HepG2 (cell line): ENCODE measurements around the gene NFATC3. TPM values are rescaled to one million over a fixed set of nuclear protein-coding genes. Genes with fewer than 3 reads are reported as not detected.

ENCODE experiments used
- AGO1 ChIP-seq: fragments of 200-400 bp; formaldehyde crosslinking; IDR thresholded peaks from 2 replicates; pipeline ENCODE4 v1.6.1; 2017; ENCODE audit warnings: mild to moderate bottlenecking, low read depth, low read length, moderate library complexity; ENCODE audit not compliant: poor library complexity, severe bottlenecking
- ETV5 ChIP-seq: IDR thresholded peaks from 2 replicates; pipeline ENCODE4 v1.6.1; 2018; ENCODE audit warnings: missing biosample characterization, missing genetic modification reagents, inconsistent platforms, borderline replicate concordance
- HNRNPUL1 ChIP-seq: fragments of 200-400 bp; formaldehyde crosslinking; IDR thresholded peaks from 2 replicates; pipeline ENCODE4 v1.6.1; 2017; ENCODE audit warnings: low read depth, mild to moderate bottlenecking, low read length, moderate library complexity
- KLF16 ChIP-seq, 2 experiments: sonication (generic) in 1 of 2; formaldehyde crosslinking in 1 of 2; IDR thresholded peaks; 2 replicates each; pipeline versions ENCODE4 v1.6.1 to v1.8.0; 2016 to 2023; ENCODE audit warnings: missing genetic modification reagents in 2 of 2, missing compliant biosample characterization in 1 of 2
- KMT2B ChIP-seq: IDR thresholded peaks from 2 replicates; pipeline ENCODE4 v1.6.1; 2016; ENCODE audit warnings: missing genetic modification reagents, missing compliant biosample characterization
- MBD4 ChIP-seq: IDR thresholded peaks from 2 replicates; pipeline ENCODE4 v1.6.1; 2012; ENCODE audit warnings: low read length, inconsistent platforms, borderline replicate concordance
- MEIS2 ChIP-seq: sonication (generic); formaldehyde crosslinking; IDR thresholded peaks from 2 replicates; pipeline ENCODE4 v1.9.0; 2021; ENCODE audit warnings: mild to moderate bottlenecking, missing genetic modification reagents
- NR2F1 ChIP-seq, 2 experiments: fragments of 450-650 bp in 1 of 2; formaldehyde crosslinking in 1 of 2; IDR thresholded peaks; 2 replicates each; pipeline versions ENCODE4 v1.5.0 to v1.6.1; 2016 to 2020; ENCODE audit warnings: mild to moderate bottlenecking in 1 of 2, missing compliant biosample characterization in 1 of 2, missing genetic modification reagents in 1 of 2, moderate library complexity in 1 of 2
- TBL1XR1 ChIP-seq: fragments of 150-350 bp; IDR thresholded peaks from 2 replicates; pipeline ENCODE4 v1.6.1; 2014; ENCODE audit warnings: borderline replicate concordance, low read length; ENCODE audit not compliant: partially characterized antibody
- TGIF2 ChIP-seq: IDR thresholded peaks from 2 replicates; pipeline ENCODE4 v1.6.1; 2016; ENCODE audit warnings: control low read depth, missing compliant biosample characterization
- ZFP36 ChIP-seq: fragments of 150-350 bp; IDR thresholded peaks from 2 replicates; pipeline ENCODE4 v1.6.1; 2018; ENCODE audit warnings: borderline replicate concordance, low read length, low read depth; ENCODE audit not compliant: partially characterized antibody
- ZNF205 ChIP-seq: IDR thresholded peaks from 2 replicates; pipeline ENCODE4 v1.6.1; 2018; ENCODE audit warnings: missing biosample characterization, missing genetic modification reagents
- ZNF274 ChIP-seq: sonication (generic); formaldehyde crosslinking; IDR thresholded peaks from 2 replicates; pipeline ENCODE4 v1.5.1; 2020; ENCODE audit warnings: mild to moderate bottlenecking, missing genetic modification reagents
- ZNF430 ChIP-seq: sonication (generic); formaldehyde crosslinking; IDR thresholded peaks from 2 replicates; pipeline ENCODE4 v1.9.0; 2021; ENCODE audit warnings: mild to moderate bottlenecking, missing genetic modification reagents
- ZNF441 ChIP-seq: sonication (generic); formaldehyde crosslinking; IDR thresholded peaks from 2 replicates; pipeline ENCODE4 v1.7.0; 2021; ENCODE audit warnings: missing genetic modification reagents, borderline replicate concordance
- ZNF629 ChIP-seq: sonication (generic); formaldehyde crosslinking; conservative IDR thresholded peaks from 2 replicates; pipeline ENCODE4 v1.5.0; 2020; ENCODE audit warnings: missing genetic modification reagents
- ZNF644 ChIP-seq: IDR thresholded peaks from 2 replicates; pipeline ENCODE4 v1.6.1; 2016; ENCODE audit warnings: low read depth
- polyA plus RNA-seq, 8 experiments: library from polyadenylated mRNA; depleted of rRNA in 3 of 8; stranded (reverse) in 7 of 8; unstranded in 1 of 8; fragments of >200 nt; fragmentation: Illumina TruSeq in 4 of 8; extraction: Trizol in 4 of 8; gene quantifications; 2 replicates each; pipeline versions ENCODE4 v1.2.1 to v1.2.3, GENCODE V29; 2011 to 2016; ENCODE audit warnings: low read depth in 4 of 8, missing spikeins in 1 of 8, mixed read lengths in 1 of 8; ENCODE audit not compliant: insufficient read depth in 1 of 8
- total RNA-seq, 5 experiments: library from RNA; depleted of rRNA; stranded (reverse); fragments of >200 nt; fragmentation: Illumina TruSeq; extraction: Trizol; gene quantifications; 2 replicates each; pipeline ENCODE4 v1.2.3, GENCODE V29; 2016; ENCODE audit warnings: low read depth in 1 of 5
- TF ChIP-seq, protein P1 (sequence below): sonication (generic); formaldehyde crosslinking; IDR thresholded peaks from 2 replicates; pipeline ENCODE4 v1.5.1; 2020; ENCODE audit warnings: mild to moderate bottlenecking, missing genetic modification reagents
- TF ChIP-seq, protein P2 (sequence below): sonication (generic); formaldehyde crosslinking; IDR thresholded peaks from 2 replicates; pipeline ENCODE4 v1.8.1; 2022; ENCODE audit warnings: low read depth, mild to moderate bottlenecking, missing genetic modification reagents
- TF ChIP-seq, protein P3 (sequence below): IDR thresholded peaks from 2 replicates; pipeline ENCODE4 v1.6.1; 2018; ENCODE audit warnings: missing genetic modification reagents
- TF ChIP-seq, protein P4 (sequence below): sonication (generic); formaldehyde crosslinking; IDR thresholded peaks from 2 replicates; pipeline ENCODE4 v1.5.0; 2020; ENCODE audit warnings: mild to moderate bottlenecking, low read depth, missing genetic modification reagents, borderline replicate concordance

The NFATC3 gene
- total and polyA plus RNA-seq, 2 of the 13 experiments (the other 11 are each of a cell fraction or from before 2014, with no cell fraction given) = 52.6 to 62.7 TPM

DNA sequence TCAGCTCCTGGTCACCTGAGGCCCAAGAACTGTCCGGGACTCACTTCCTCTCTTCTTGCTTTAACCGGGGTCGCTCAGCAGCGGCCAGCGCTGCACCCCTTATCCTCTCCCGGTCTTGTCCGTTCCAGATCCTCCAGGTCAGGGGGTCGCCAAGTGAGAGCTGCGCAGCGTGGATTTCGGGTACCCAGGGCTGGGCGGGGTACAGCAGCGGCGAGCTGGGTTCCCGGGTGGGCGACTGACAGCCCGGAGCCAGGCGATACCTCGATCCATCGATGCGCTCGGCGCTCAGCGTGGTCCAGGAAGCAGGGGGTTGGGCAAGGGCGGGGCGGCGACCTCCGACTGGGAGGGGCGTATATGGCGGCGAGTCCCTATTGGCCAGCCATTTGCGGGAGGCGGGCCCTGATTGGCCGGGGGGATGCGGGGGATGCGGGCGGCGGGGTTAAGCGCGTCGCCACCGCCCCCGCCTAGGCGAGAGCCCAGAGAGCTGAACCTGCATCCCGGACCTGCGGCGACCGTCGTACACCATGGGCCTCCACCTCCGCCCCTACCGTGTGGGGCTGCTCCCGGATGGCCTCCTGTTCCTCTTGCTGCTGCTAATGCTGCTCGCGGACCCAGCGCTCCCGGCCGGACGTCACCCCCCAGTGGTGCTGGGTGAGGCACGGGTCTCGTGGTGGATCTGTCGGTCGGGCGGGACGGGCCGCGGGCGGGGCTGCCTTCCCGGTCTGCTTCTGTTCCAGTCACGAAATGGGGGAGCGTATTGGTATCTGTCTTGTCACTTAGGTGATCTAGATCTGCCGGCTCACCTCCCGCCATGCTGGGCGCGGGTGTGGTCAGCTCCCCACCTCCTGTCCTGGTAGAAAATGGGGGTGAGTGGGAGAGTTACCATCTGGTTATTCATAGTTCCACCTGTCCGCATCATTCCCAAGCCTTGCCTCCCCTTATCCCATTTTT lies 160.0 kb downstream of the NFATC3 start, which contains the start of gene PLA2G15 (continued):
- TF ChIP-seq, protein P1, sequence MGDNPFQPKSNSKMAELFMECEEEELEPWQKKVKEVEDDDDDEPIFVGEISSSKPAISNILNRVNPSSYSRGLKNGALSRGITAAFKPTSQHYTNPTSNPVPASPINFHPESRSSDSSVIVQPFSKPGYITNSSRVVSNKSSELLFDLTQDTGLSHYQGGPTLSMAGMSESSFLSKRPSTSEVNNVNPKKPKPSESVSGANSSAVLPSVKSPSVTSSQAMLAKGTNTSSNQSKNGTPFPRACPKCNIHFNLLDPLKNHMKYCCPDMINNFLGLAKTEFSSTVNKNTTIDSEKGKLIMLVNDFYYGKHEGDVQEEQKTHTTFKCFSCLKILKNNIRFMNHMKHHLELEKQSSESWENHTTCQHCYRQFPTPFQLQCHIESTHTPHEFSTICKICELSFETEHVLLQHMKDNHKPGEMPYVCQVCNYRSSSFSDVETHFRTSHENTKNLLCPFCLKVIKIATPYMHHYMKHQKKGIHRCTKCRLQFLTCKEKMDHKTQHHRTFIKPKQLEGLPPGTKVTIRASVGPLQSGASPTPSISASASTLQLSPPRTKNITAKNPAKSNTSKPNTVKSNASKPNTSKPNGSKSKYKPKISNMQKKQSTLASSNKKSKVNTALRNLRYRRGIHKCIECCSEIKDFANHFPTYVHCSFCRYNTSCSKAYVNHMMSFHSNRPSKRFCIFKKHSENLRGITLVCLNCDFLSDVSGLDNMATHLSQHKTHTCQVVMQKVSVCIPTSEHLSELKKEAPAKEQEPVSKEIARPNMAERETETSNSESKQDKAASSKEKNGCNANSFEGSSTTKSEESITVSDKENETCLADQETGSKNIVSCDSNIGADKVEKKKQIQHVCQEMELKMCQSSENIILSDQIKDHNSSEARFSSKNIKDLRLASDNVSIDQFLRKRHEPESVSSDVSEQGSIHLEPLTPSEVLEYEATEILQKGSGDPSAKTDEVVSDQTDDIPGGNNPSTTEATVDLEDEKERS (CRISPR knock-in tag) = 0 out of 2 replicates have a peak, but pooled peaks have one; percentile 15
- TF ChIP-seq AGO1 = peak; percentile 92
- TF ChIP-seq TGIF2 (CRISPR knock-in tag) = peak; percentile 91; the same call in 1 of the 2 replicates
- TF ChIP-seq ZNF629 = no peak
- no peak; the same call in 1 of the 2 replicates for TF ChIP-seq ZNF430 (CRISPR knock-in tag)
- no peak for TF ChIP-seq TBL1XR1
- TF ChIP-seq, protein P2, sequence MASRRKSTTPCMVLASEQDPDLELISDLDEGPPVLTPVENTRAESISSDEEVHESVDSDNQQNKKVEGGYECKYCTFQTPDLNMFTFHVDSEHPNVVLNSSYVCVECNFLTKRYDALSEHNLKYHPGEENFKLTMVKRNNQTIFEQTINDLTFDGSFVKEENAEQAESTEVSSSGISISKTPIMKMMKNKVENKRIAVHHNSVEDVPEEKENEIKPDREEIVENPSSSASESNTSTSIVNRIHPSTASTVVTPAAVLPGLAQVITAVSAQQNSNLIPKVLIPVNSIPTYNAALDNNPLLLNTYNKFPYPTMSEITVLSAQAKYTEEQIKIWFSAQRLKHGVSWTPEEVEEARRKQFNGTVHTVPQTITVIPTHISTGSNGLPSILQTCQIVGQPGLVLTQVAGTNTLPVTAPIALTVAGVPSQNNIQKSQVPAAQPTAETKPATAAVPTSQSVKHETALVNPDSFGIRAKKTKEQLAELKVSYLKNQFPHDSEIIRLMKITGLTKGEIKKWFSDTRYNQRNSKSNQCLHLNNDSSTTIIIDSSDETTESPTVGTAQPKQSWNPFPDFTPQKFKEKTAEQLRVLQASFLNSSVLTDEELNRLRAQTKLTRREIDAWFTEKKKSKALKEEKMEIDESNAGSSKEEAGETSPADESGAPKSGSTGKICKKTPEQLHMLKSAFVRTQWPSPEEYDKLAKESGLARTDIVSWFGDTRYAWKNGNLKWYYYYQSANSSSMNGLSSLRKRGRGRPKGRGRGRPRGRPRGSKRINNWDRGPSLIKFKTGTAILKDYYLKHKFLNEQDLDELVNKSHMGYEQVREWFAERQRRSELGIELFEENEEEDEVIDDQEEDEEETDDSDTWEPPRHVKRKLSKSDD (CRISPR knock-in tag) = peak; percentile 73; the same call in 1 of the 2 replicates
- TF ChIP-seq KLF16 (CRISPR knock-in tag; IDR thresholded peaks at IDR 0.05) = peak in 1 of 2 experiments; percentile 64; a peak in 1 of 4 replicates
- TF ChIP-seq ZFP36 = no peak
- TF ChIP-seq ZNF205 (CRISPR knock-in tag) = peak; percentile 34; the same call in 1 of the 2 replicates
- 0 out of 2 replicates have a peak, but pooled peaks have one; percentile 28 for TF ChIP-seq ZNF441 (CRISPR knock-in tag)
- TF ChIP-seq, protein P3, sequence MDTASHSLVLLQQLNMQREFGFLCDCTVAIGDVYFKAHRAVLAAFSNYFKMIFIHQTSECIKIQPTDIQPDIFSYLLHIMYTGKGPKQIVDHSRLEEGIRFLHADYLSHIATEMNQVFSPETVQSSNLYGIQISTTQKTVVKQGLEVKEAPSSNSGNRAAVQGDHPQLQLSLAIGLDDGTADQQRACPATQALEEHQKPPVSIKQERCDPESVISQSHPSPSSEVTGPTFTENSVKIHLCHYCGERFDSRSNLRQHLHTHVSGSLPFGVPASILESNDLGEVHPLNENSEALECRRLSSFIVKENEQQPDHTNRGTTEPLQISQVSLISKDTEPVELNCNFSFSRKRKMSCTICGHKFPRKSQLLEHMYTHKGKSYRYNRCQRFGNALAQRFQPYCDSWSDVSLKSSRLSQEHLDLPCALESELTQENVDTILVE (CRISPR knock-in tag) = peak; percentile 60
- TF ChIP-seq ZNF644 (CRISPR knock-in tag) = no peak
- TF ChIP-seq ZNF274 (CRISPR knock-in tag) = no peak
- TF ChIP-seq HNRNPUL1 = no peak
- TF ChIP-seq ETV5 (CRISPR knock-in tag) = peak; percentile 75
- TF ChIP-seq MEIS2 (CRISPR knock-in tag) = no peak; the same call in 1 of the 2 replicates
- TF ChIP-seq KMT2B (CRISPR knock-in tag) = peak; percentile 88
- TF ChIP-seq, protein P4, sequence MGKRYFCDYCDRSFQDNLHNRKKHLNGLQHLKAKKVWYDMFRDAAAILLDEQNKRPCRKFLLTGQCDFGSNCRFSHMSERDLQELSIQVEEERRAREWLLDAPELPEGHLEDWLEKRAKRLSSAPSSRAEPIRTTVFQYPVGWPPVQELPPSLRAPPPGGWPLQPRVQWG (CRISPR knock-in tag) = no peak
- no peak for TF ChIP-seq MBD4
- 0 out of 4 replicates have a peak, but pooled peaks of 1 of the 2 experiments have one; percentile 29 for TF ChIP-seq NR2F1 (CRISPR knock-in tag; IDR thresholded peaks at IDR 0.05)
